Fibroblast of lung (primary cell): Measurements from ENCODE around the gene ALG8. TPM values are rescaled to one million over a fixed set of nuclear protein-coding genes. Genes with fewer than 3 reads are reported as not detected.
"Not testable (repeated sequence)": the region's sequence is repeated elsewhere in the genome, so short reads cannot be mapped to it uniquely, and the experiment has no call there.

Experiments
- DNase-seq, 2 donors: peaks; one replicate each; pipeline versions ENCODE4 v3.0.0 to v3.0.0-alpha.2; 2010; ENCODE audit warnings: low read depth in 2 of 2
- H2AFZ ChIP-seq: 2 replicates; pipeline ENCODE4 v1.5.1; 2012; ENCODE audit warnings: low read length, control low read depth, inconsistent platforms
- H3K27ac ChIP-seq: 2 replicates; pipeline ENCODE4 v1.5.1; 2011; ENCODE audit warnings: low read length, control low read depth; ENCODE audit not compliant: insufficient read depth
- H3K27me3 ChIP-seq: 2 replicates; pipeline ENCODE4 v1.5.1; 2011; ENCODE audit warnings: mild to moderate bottlenecking, low read length; ENCODE audit not compliant: control insufficient read depth, insufficient read depth
- H3K36me3 ChIP-seq: 2 replicates; pipeline ENCODE4 v1.5.1; 2011; ENCODE audit warnings: low read length; ENCODE audit not compliant: control insufficient read depth, insufficient read depth
- H3K4me1 ChIP-seq: 2 replicates; pipeline ENCODE4 v1.5.1; 2011; ENCODE audit warnings: low read length; ENCODE audit not compliant: control insufficient read depth, insufficient read depth; ENCODE audit errors: extremely low read depth
- H3K4me2 ChIP-seq: 2 replicates; pipeline ENCODE4 v1.5.1; 2011; ENCODE audit warnings: low read length, control low read depth; ENCODE audit not compliant: insufficient read depth; ENCODE audit errors: extremely low read depth
- H3K4me3 ChIP-seq, 4 experiments: fragments of 200-600 bp in 1 of 4; sonication (generic) in 1 of 4; replicated peaks in 1 of 4; 2 replicates each; pipeline ENCODE4 v1.5.1; 2011 to 2016; ENCODE audit warnings: low read length in 4 of 4, low read depth in 3 of 4, mild to moderate bottlenecking in 3 of 4, control low read depth in 2 of 4, inconsistent platforms in 1 of 4, mixed read lengths in 1 of 4; ENCODE audit not compliant: insufficient read depth in 1 of 4; ENCODE audit errors: control extremely low read depth in 1 of 4
- H3K79me2 ChIP-seq: 2 replicates; pipeline ENCODE4 v1.5.1; 2012; ENCODE audit warnings: mild to moderate bottlenecking, low read length, inconsistent platforms; ENCODE audit not compliant: control insufficient read depth, insufficient read depth
- H3K9ac ChIP-seq: 2 replicates; pipeline ENCODE4 v1.5.1; 2011; ENCODE audit warnings: mild to moderate bottlenecking, low read length, control low read depth; ENCODE audit not compliant: insufficient read depth
- H3K9me3 ChIP-seq: 2 replicates; pipeline ENCODE4 v1.5.1; 2012; ENCODE audit warnings: low read depth, low read length; ENCODE audit not compliant: control insufficient read depth, insufficient read depth
- H4K20me1 ChIP-seq: 2 replicates; pipeline ENCODE4 v1.5.1; 2011; ENCODE audit warnings: low read length; ENCODE audit not compliant: control insufficient read depth, insufficient read depth; ENCODE audit errors: extremely low read depth
- EZH2 ChIP-seq: IDR thresholded peaks from 2 replicates; pipeline ENCODE4 v1.5.1; 2012; ENCODE audit warnings: low read length, control low read depth, mild to moderate bottlenecking; ENCODE audit errors: missing control alignments
- polyA plus RNA-seq, 2 donors: library from polyadenylated mRNA; depleted of rRNA in 1 of 2; stranded (reverse) in 1 of 2; unstranded in 1 of 2; fragments of >200 nt; gene quantifications; 2 replicates each; pipeline ENCODE4 v1.2.1, GENCODE V29; 2011 to 2012; ENCODE audit warnings: missing spikeins in 1 of 2
- total RNA-seq: library from RNA; depleted of rRNA; stranded (reverse); fragments of >200 nt; gene quantifications from 2 replicates; pipeline ENCODE4 v1.2.1, GENCODE V29; 2014
- TF ChIP-seq, protein P1 (sequence below), 2 donors: IDR thresholded peaks in 1 of 2; conservative IDR thresholded peaks in 1 of 2; 1 replicate in 1 of 2; 2 replicates in 1 of 2; pipeline ENCODE4 v1.5.1; 2011 to 2012; ENCODE audit warnings: low read length in 2 of 2, control low read depth in 1 of 2, inconsistent platforms in 1 of 2, low read depth in 1 of 2, mild to moderate bottlenecking in 1 of 2

The ALG8 gene
- total and polyA plus RNA-seq, 2 donors (not counting 1 experiment from before 2014, with no cell fraction given), result 33.7 to 49.6 TPM

DNA sequence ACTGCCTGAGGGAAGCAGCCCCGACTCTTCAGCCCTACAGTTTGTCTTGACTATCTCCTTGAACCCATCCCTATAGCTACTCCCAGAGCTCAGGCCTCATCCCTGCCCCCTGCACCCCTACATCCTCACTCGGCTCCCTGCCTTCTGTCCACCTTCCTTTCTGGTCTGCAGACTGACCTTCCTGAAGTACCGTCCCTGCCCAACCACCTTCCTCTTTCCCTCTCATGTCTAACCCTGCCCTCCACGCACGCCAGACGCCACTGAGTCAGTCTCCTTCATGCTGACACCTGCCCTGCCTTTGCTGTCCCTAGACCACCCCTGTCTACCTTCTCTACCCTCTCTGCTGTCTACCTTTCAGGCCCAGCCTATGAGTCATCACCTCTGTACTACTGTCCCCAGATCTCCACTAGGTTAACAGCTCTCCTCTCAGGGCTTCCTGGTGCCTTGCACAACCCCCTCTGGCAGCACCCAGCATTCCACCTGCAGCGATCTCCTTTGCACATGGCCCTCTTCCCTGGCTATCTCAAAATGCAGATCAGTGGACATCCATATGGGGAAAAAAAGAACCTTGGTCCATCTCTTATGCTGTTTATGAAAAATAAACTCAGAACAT, 40.1 kb upstream of the ALG8 start:
- H3K79me2 ChIP-seq, result no peaks in the 10 kb centered on the region
- no peak for DNase-seq
- H3K4me2 ChIP-seq, result no peak overlapping the region
- H3K36me3 ChIP-seq, result no peaks in the 10 kb centered on the region
- H3K27me3 ChIP-seq, result no peaks in the 10 kb centered on the region
- no peaks in the 10 kb centered on the region for H3K9me3 ChIP-seq
- TF ChIP-seq, protein P1, sequence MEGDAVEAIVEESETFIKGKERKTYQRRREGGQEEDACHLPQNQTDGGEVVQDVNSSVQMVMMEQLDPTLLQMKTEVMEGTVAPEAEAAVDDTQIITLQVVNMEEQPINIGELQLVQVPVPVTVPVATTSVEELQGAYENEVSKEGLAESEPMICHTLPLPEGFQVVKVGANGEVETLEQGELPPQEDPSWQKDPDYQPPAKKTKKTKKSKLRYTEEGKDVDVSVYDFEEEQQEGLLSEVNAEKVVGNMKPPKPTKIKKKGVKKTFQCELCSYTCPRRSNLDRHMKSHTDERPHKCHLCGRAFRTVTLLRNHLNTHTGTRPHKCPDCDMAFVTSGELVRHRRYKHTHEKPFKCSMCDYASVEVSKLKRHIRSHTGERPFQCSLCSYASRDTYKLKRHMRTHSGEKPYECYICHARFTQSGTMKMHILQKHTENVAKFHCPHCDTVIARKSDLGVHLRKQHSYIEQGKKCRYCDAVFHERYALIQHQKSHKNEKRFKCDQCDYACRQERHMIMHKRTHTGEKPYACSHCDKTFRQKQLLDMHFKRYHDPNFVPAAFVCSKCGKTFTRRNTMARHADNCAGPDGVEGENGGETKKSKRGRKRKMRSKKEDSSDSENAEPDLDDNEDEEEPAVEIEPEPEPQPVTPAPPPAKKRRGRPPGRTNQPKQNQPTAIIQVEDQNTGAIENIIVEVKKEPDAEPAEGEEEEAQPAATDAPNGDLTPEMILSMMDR (conservative IDR thresholded peaks at IDR 0.05 in 1 of 2, IDR thresholded peaks at IDR 0.05 in 1 of 2; ENCODE audit: low read depth in 1 of 2, low read length in 2 of 2), result no peak
- TF ChIP-seq EZH2, result no peak
- no peak overlapping the region for H3K27ac ChIP-seq
- no peak overlapping the region for H2AFZ ChIP-seq
- no peak overlapping the region for H3K9ac ChIP-seq
- H4K20me1 ChIP-seq, result no peaks in the 10 kb centered on the region
- no peaks in the 10 kb centered on the region for H3K4me1 ChIP-seq
- H3K4me3 ChIP-seq, result no peak overlapping the region

GRCh38 chr11:78177216-78177615, 37.8 kb upstream of the ALG8 start:
- Histone ChIP-seq H2AFZ (no peak overlapping the region), H4K20me1 (no peaks in the 10 kb centered on the region), H3K9me3 (no peaks in the 10 kb centered on the region), H3K36me3 (peaks cover 3% of the 10 kb centered on the region), H3K4me3 (no peak overlapping the region), H3K9ac (no peak overlapping the region), H3K27me3 (no peaks in the 10 kb centered on the region), H3K79me2 (no peaks in the 10 kb centered on the region), H3K4me2 (no peak overlapping the region), H3K4me1 (no peaks in the 10 kb centered on the region), H3K27ac (no peak overlapping the region)
- no peak for TF ChIP-seq EZH2
- TF ChIP-seq, protein P1 (conservative IDR thresholded peaks at IDR 0.05 in 1 of 2, IDR thresholded peaks at IDR 0.05 in 1 of 2; ENCODE audit: low read depth in 1 of 2, low read length in 2 of 2), result no peak
- DNase-seq, result no peak

DNA sequence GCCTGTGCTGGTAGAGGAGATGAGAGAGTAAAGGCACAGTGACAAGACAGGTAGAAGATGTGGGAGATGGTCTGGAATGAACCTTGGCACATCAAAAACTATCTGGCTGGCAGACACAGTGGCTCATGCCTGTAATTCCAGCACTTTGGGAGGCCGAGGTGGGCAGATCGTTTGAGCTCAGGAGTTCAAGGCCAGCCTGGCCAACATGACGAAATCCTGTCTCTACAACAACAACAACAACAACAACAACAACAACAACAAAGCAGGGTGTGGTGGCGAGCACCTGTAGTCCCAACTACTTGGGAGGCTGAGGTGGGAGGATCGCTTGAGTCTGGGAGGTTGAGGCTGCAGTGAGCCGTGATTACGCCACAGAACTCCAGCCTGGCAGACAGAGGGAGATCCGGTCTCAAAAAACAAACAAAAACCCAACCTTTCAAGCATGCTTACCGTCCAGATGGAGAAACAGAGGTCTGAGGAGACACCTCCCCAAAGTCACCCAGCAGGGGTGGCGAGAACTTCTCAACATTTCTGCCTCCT, 37.2 kb upstream of the ALG8 start:
- H4K20me1 ChIP-seq, result no peaks in the 10 kb centered on the region
- peaks cover 4% of the 10 kb centered on the region for H3K36me3 ChIP-seq
- no peak for TF ChIP-seq EZH2
- TF ChIP-seq, protein P1 (conservative IDR thresholded peaks at IDR 0.05 in 1 of 2, IDR thresholded peaks at IDR 0.05 in 1 of 2; ENCODE audit: low read depth in 1 of 2, low read length in 2 of 2), result no peak
- DNase-seq, result no peak
- H3K4me2 ChIP-seq, result no peak overlapping the region
- no peak overlapping the region for H3K4me3 ChIP-seq
- H3K27me3 ChIP-seq, result no peaks in the 10 kb centered on the region
- no peaks in the 10 kb centered on the region for H3K79me2 ChIP-seq
- no peaks in the 10 kb centered on the region for H3K4me1 ChIP-seq
- no peaks in the 10 kb centered on the region for H3K9me3 ChIP-seq
- H2AFZ ChIP-seq, result no peak overlapping the region
- no peak overlapping the region for H3K9ac ChIP-seq
- H3K27ac ChIP-seq, result no peak overlapping the region

GRCh38 chr11:78175862-78176261, 36.4 kb upstream of the ALG8 start:
- H3K27me3 ChIP-seq, H4K20me1 ChIP-seq, H3K4me2 ChIP-seq, H3K4me1 ChIP-seq, H3K9me3 ChIP-seq, H3K79me2 ChIP-seq, H2AFZ ChIP-seq, DNase-seq, H3K36me3 ChIP-seq, H3K4me3 ChIP-seq, H3K27ac ChIP-seq, H3K9ac ChIP-seq: not testable (repeated sequence)
